GM23338 (cell line): ENCODE measurements around the gene TNIP2. TPM values are rescaled to one million over a fixed set of nuclear protein-coding genes. Genes with fewer than 3 reads are reported as not detected.

Source experiments
- ATAC-seq: fragments of 200-7000 bp; cut with Tn5 transposase; 3 replicates; pipeline ENCODE4 v1.9.1; 2020
- DNase-seq: peaks from one replicate; pipeline ENCODE4 v3.0.0-alpha.2; 2015; ENCODE audit warnings: low spot score
- H2AFZ ChIP-seq: fragments of 200-600 bp; sonication (generic); 2 replicates; pipeline ENCODE4 v1.8.0; 2016; ENCODE audit warnings: antibody characterized with exemption, mild to moderate bottlenecking, moderate library complexity
- H3F3A ChIP-seq: fragments of 200-600 bp; sonication (generic); replicated peaks from 2 replicates; pipeline ENCODE4 v1.8.0; 2017; ENCODE audit warnings: antibody characterized with exemption, mixed run types, low read depth
- H3K27ac ChIP-seq: fragments of 200-600 bp; sonication (generic); 2 replicates; pipeline ENCODE4 v1.6.1; 2016; ENCODE audit warnings: low read depth
- H3K27me3 ChIP-seq: fragments of 200-600 bp; sonication (generic); 2 replicates; pipeline ENCODE4 v1.8.0; 2016; ENCODE audit warnings: mild to moderate bottlenecking, mixed run types, moderate library complexity; ENCODE audit not compliant: insufficient read depth
- H3K36me3 ChIP-seq: fragments of 200-600 bp; sonication (generic); 2 replicates; pipeline ENCODE4 v1.8.0; 2016; ENCODE audit warnings: mild to moderate bottlenecking; ENCODE audit not compliant: insufficient read depth
- H3K4me1 ChIP-seq: fragments of 200-600 bp; sonication (generic); 2 replicates; pipeline ENCODE4 v1.8.0; 2016; ENCODE audit warnings: mild to moderate bottlenecking, moderate library complexity; ENCODE audit not compliant: insufficient read depth
- H3K4me2 ChIP-seq: fragments of 200-600 bp; sonication (generic); 2 replicates; pipeline ENCODE4 v1.7.1; 2017; ENCODE audit warnings: mixed run types
- H3K4me3 ChIP-seq: fragments of 200-600 bp; sonication (generic); 2 replicates; pipeline ENCODE4 v1.6.1; 2016; ENCODE audit warnings: mixed run types
- H3K79me2 ChIP-seq: fragments of 200-600 bp; sonication (generic); replicated peaks from 2 replicates; pipeline ENCODE4 v1.8.0; 2017; ENCODE audit warnings: mild to moderate bottlenecking; ENCODE audit not compliant: insufficient read depth
- H3K9me2 ChIP-seq: fragments of 200-600 bp; sonication (generic); 2 replicates; pipeline ENCODE4 v1.8.0; 2017; ENCODE audit not compliant: insufficient read depth
- H4K20me1 ChIP-seq: fragments of 200-600 bp; sonication (generic); replicated peaks from 2 replicates; pipeline ENCODE4 v1.8.0; 2017; ENCODE audit warnings: mild to moderate bottlenecking; ENCODE audit not compliant: insufficient read depth
- H3K27ac Mint-ChIP-seq: 2 replicates; pipeline ENCODE4 v1.8.0; 2020; ENCODE audit warnings: inconsistent platforms, mild to moderate bottlenecking, moderate library complexity, mixed read lengths
- H3K27me3 Mint-ChIP-seq: 3 replicates; pipeline ENCODE4 v1.8.0; 2022; ENCODE audit warnings: low read depth, mild to moderate bottlenecking, moderate library complexity, mixed read lengths, inconsistent platforms; ENCODE audit not compliant: insufficient read depth, poor library complexity
- H3K36me3 Mint-ChIP-seq: 3 replicates; pipeline ENCODE4 v1.8.0; 2021; ENCODE audit warnings: low read depth, mild to moderate bottlenecking, inconsistent platforms, moderate library complexity, mixed read lengths
- H3K4me1 Mint-ChIP-seq: 3 replicates; pipeline ENCODE4 v1.8.0; 2020; ENCODE audit warnings: mild to moderate bottlenecking, inconsistent platforms, mixed read lengths
- H3K4me3 Mint-ChIP-seq: 3 replicates; pipeline ENCODE4 v1.8.0; 2021; ENCODE audit warnings: moderate library complexity, mild to moderate bottlenecking, inconsistent platforms, mixed read lengths
- H3K9me3 Mint-ChIP-seq: 3 replicates; pipeline ENCODE4 v1.8.0; 2020; ENCODE audit warnings: moderate library complexity, mild to moderate bottlenecking, inconsistent platforms, mixed read lengths
- CREB1 ChIP-seq: fragments of 250-450 bp; sonication (Bioruptor Pico); IDR thresholded peaks from 2 replicates; pipeline ENCODE4 v1.5.0; 2020; ENCODE audit warnings: low read depth, mild to moderate bottlenecking, moderate library complexity
- CTCF ChIP-seq, 2 experiments: fragments of 200-600 bp in 1 of 2; sonication (generic) in 1 of 2; conservative IDR thresholded peaks; 2 replicates each; pipeline versions ENCODE4 v1.5.1 to v1.6.1; 2016 to 2017; ENCODE audit warnings: antibody characterized with exemption in 2 of 2, low read depth in 2 of 2, mild to moderate bottlenecking in 2 of 2, moderate library complexity in 1 of 2
- ETS1 ChIP-seq: IDR thresholded peaks from 2 replicates; pipeline ENCODE4 v1.6.1; 2016; ENCODE audit warnings: antibody characterized with exemption
- EZH2 ChIP-seq: fragments of 200-600 bp; sonication (generic); IDR thresholded peaks from one replicate; pipeline ENCODE4 v1.8.0; 2017; ENCODE audit warnings: antibody characterized with exemption, mild to moderate bottlenecking, low read depth; ENCODE audit not compliant: unreplicated experiment
- EZH2phosphoT487 ChIP-seq: fragments of 200-600 bp; sonication (generic); IDR thresholded peaks from one replicate; pipeline ENCODE4 v1.8.1; 2018; ENCODE audit warnings: antibody characterized with exemption; ENCODE audit not compliant: unreplicated experiment
- JUNB ChIP-seq: IDR thresholded peaks from one replicate; pipeline ENCODE4 v1.6.1; 2016; ENCODE audit warnings: antibody characterized with exemption; ENCODE audit not compliant: unreplicated experiment
- NANOG ChIP-seq: IDR thresholded peaks from 2 replicates; pipeline ENCODE4 v1.6.1; 2016; ENCODE audit warnings: antibody characterized with exemption, borderline replicate concordance
- POLR2AphosphoS5 ChIP-seq: IDR thresholded peaks from 2 replicates; pipeline ENCODE4 v1.6.1; 2016; ENCODE audit warnings: antibody characterized with exemption, low read depth
- ZNF114 ChIP-seq: fragments of 250-450 bp; sonication (Bioruptor Pico); IDR thresholded peaks from 2 replicates; pipeline ENCODE4 v1.5.0; 2020; ENCODE audit warnings: mild to moderate bottlenecking, moderate library complexity
- ZNF462 ChIP-seq: fragments of 250-450 bp; sonication (Bioruptor Pico); IDR thresholded peaks from 2 replicates; pipeline ENCODE4 v1.5.0; 2020; ENCODE audit warnings: mild to moderate bottlenecking, moderate library complexity
- polyA plus RNA-seq: library from polyadenylated mRNA; unstranded; fragments of >200 nt; fragmentation: Nextera tagmentation; extraction: Ambion mirVana; gene quantifications from 2 replicates; pipeline ENCODE4 v1.2.1, GENCODE V29; 2016
- total RNA-seq: library from RNA; depleted of rRNA; stranded (reverse); fragments of >200 nt; shearing (Covaris generic); gene quantifications from 2 replicates; pipeline ENCODE4 v1.2.3, GENCODE V29; 2014

Gene TNIP2
- total and polyA plus RNA-seq, 2 experiments from 2014 or later = 34.8 to 61.4 TPM

- Mint-ChIP-seq H3K36me3 (no peaks in the 10 kb centered on the region), H3K4me3 (peak within 1 kb of the TSS; percentile 79), H3K27ac (no peak within 1 kb of the TSS), H3K4me1 (peaks cover 26% of the 10 kb centered on the region), H3K27me3 (peaks cover 26% of the 10 kb centered on the region), H3K9me3 (no peaks in the 10 kb centered on the region; the same call in 2 of the 3 replicates)
- peaks cover 5% of the 10 kb centered on the region for H3K4me1 ChIP-seq
- ATAC-seq (peak; percentile 72), DNase-seq (peak; percentile 90)
- TF ChIP-seq ZNF114 (no peak), ZNF462 (CRISPR knock-in tag) (no peak), JUNB (no peak), POLR2AphosphoS5 (0 out of 2 replicates have a peak, but pooled peaks have one; percentile 14)
- H3K4me2 ChIP-seq = peak within 1 kb of the TSS; percentile 81
- no peaks in the 10 kb centered on the region for H4K20me1 ChIP-seq
- 0 out of 2 replicates have a peak, but pooled peaks cover 5% of the 10 kb centered on the region for H3F3A ChIP-seq
- no peaks in the 10 kb centered on the region for H3K79me2 ChIP-seq
- peak within 1 kb of the TSS; percentile 52; the same call in 1 of the 2 replicates for H2AFZ ChIP-seq
- no peaks in the 10 kb centered on the region for H3K9me2 ChIP-seq
- H3K36me3 ChIP-seq = no peaks in the 10 kb centered on the region
- H3K27me3 ChIP-seq = peaks cover 16% of the 10 kb centered on the region
- H3K4me3 ChIP-seq = peak within 1 kb of the TSS; percentile 61
- H3K27ac ChIP-seq = no peak within 1 kb of the TSS
These were observed 36.8 kb upstream of the TNIP2 start, which contains the start of gene SH3BP2 for GRCh38 chr4:2792711-2793585. Gene SH3BP2 (plus strand): TSS chr4:2793085. CDS start chr4:2820618, 27,533 bp downstream.

GRCh38 chr4:2792396-2792710, 36.2 kb upstream of the TNIP2 start:
- H3K9me2 ChIP-seq = no peaks in the 10 kb centered on the region
- no peak for TF ChIP-seq EZH2
- TF ChIP-seq POLR2AphosphoS5 = no peak
- TF ChIP-seq NANOG = no peak
- TF ChIP-seq ETS1 = no peak
- TF ChIP-seq CREB1 (CRISPR knock-in tag) = no peak
- TF ChIP-seq EZH2phosphoT487 = no peak
- no peak for TF ChIP-seq CTCF (conservative IDR thresholded peaks at IDR 0.05; ENCODE audit: low read depth in 2 of 2)

More at GRCh38 chr4:2792396-2792710, 36.2 kb upstream of the TNIP2 start:
- Histone ChIP-seq H3K79me2 (no peaks in the 10 kb centered on the region), H3K27ac (no peak overlapping the region), H3K4me3 (no peak overlapping the region), H3F3A (0 out of 2 replicates have a peak, but pooled peaks cover 5% of the 10 kb centered on the region), H4K20me1 (no peaks in the 10 kb centered on the region), H3K27me3 (peaks cover 16% of the 10 kb centered on the region), H3K36me3 (no peaks in the 10 kb centered on the region), H2AFZ (peak overlapping the region; percentile 52; the same call in 1 of the 2 replicates), H3K4me1 (peaks cover 5% of the 10 kb centered on the region), H3K4me2 (peak overlapping the region; percentile 66)
- no peak for DNase-seq
- no peaks in the 10 kb centered on the region for H3K36me3 Mint-ChIP-seq
- peaks cover 26% of the 10 kb centered on the region for H3K27me3 Mint-ChIP-seq
- H3K4me3 Mint-ChIP-seq = peak overlapping the region; percentile 37; the same call in 2 of the 3 replicates
- peak; percentile 1; the same call in 2 of the 3 replicates for ATAC-seq
- H3K9me3 Mint-ChIP-seq = no peaks in the 10 kb centered on the region; the same call in 2 of the 3 replicates
- H3K27ac Mint-ChIP-seq = no peak overlapping the region
- peaks cover 28% of the 10 kb centered on the region for H3K4me1 Mint-ChIP-seq
